HG03196 (cell line): Measurements from ENCODE around the gene TMEFF2.
A peak's percentile ranks its signal among the peaks of the same experiment; 100 is the strongest.
"Not testable (repeated sequence)": the region's sequence is repeated elsewhere in the genome, so short reads cannot be mapped to it uniquely, and the experiment has no call there.

Experiments used
- ATAC-seq: cut with Tn5 transposase; IDR thresholded peaks from one replicate; pipeline ENCODE4 v1.9.1; 2021; ENCODE audit not compliant: unreplicated experiment

Gene TMEFF2

GRCh38 chr2:191941376-191941929 is 253.3 kb downstream of the TMEFF2 start:
- ATAC-seq, result no peak

GRCh38 chr2:191938779-191939178 is 256.0 kb downstream of the TMEFF2 start:
- ATAC-seq, result no peak

GRCh38 chr2:191936882-191937405 is 257.8 kb downstream of the TMEFF2 start:
- ATAC-seq, result no peak

GRCh38 chr2:191935247-191935646 is 259.5 kb downstream of the TMEFF2 start:
- ATAC-seq, result no peak

- peak; percentile 91 for ATAC-seq
Observed at GRCh38 chr2:191933307-191934105, 261.2 kb downstream of the TMEFF2 start.

- ATAC-seq, result no peak
Observed at GRCh38 chr2:191932286-191932685, 262.4 kb downstream of the TMEFF2 start.

- ATAC-seq, result no peak
Observed at GRCh38 chr2:191931329-191931728, 263.4 kb downstream of the TMEFF2 start.

- ATAC-seq, result no peak
Observed at GRCh38 chr2:191930205-191930604, 264.5 kb downstream of the TMEFF2 start.

GRCh38 chr2:191929288-191929687 is 265.4 kb downstream of the TMEFF2 start:
- ATAC-seq, result no peak

GRCh38 chr2:191927991-191928390 is 266.7 kb downstream of the TMEFF2 start:
- no peak for ATAC-seq

GRCh38 chr2:191927319-191927867 is 267.3 kb downstream of the TMEFF2 start:
- ATAC-seq, result peak; percentile 29

GRCh38 chr2:191926671-191927070 is 268.1 kb downstream of the TMEFF2 start:
- ATAC-seq, result no peak

GRCh38 chr2:191923652-191923997 is 271.1 kb downstream of the TMEFF2 start:
- ATAC-seq, result no peak

GRCh38 chr2:191922736-191923651 is 271.7 kb downstream of the TMEFF2 start:
- peak; percentile 97 for ATAC-seq

GRCh38 chr2:191921650-191922049 is 273.1 kb downstream of the TMEFF2 start:
- not testable (repeated sequence) for ATAC-seq

GRCh38 chr2:191920502-191920901 is 274.2 kb downstream of the TMEFF2 start:
- no peak for ATAC-seq

GRCh38 chr2:191917967-191918651 is 276.6 kb downstream of the TMEFF2 start:
- no peak for ATAC-seq

GRCh38 chr2:191917430-191917881 is 277.3 kb downstream of the TMEFF2 start:
- ATAC-seq, result no peak

- ATAC-seq, result no peak
Observed at GRCh38 chr2:191916826-191917225, 277.9 kb downstream of the TMEFF2 start.

GRCh38 chr2:191915750-191916149 is 279.0 kb downstream of the TMEFF2 start:
- ATAC-seq, result no peak
